NCI-H345 (cell line): Measurements from ENCODE around the gene EEF1G.
"Not testable (repeated sequence)": the region's sequence is repeated elsewhere in the genome, so short reads cannot be mapped to it uniquely, and the experiment has no call there.

ENCODE experiments used
- DNase-seq: peaks from one replicate; lab custom pipeline; 2025; lab: John Stamatoyannopoulos, UW

Gene EEF1G

DNA sequence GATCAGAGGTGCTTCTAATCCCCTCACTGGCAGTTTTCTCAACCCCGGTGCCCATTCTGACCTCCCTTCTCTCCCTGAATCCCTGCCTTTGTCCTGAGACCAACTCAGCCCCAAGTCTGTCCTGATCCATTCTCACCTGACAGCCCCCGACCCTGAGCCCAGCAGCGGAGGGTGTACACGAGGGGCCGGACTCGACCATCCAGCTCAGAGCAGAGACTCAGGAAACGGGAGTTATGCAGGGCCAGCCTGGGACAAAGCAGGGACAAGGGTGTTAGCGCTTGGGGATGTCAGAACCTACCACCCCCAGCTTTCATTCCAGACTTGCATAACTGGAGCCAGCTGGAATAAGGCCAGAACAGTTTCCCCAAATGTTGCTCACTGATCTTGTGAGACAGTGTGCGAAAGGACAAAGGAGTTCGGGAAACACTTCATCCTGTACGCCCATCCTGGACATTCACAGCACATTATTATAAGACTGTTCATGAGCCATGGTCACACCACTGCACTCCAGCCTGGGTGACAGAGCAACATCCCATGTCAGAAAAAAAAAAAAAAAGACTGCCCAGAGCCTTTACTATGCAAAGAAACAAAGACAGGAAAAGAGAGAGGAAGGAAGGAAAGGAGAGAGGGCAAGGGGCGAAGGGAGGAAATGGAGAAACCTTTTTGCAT is 3.5 kb upstream of the EEF1G start:
- DNase-seq: no peak

DNA sequence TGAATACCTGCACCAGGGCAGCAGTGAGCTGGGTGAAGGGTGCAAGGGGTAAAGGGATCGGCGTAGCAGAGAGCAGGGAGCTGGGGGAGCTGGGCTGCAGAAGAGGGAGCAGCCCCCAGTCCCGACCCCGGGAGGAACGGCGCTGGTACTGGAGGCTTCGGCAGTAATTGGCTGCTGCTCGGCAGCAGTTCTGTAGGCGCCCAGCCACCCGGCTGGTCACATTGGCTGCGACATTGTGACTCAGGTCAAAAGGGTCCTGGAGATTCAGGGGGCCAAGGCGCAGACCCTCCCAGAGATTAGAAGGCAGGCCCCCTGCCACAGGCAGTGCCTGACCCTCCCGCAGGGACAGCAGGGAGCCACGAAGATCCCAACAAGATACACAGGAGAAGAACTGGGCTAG is 2.1 kb upstream of the EEF1G start:
- no peak for DNase-seq

DNA sequence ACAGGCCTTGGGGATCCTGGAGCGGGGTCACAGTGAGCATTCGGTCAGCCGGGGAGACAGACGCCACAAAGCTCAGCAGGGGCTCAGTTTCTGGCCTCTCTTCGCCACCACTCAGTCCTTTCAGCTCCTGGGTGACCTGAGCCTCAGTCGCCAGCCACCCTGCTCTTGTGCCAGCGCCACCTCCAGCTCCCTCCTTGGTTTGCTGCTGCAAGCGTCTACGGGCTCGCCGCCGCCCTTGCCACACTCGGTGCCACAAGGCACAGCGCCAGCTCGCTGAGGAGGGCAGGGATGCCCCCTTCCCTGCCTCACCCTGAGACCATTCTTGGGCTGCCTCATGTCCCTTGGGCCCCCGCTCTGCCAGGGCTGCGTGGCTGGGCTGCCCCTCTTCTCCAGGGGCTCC is 1.5 kb upstream of the EEF1G start:
- DNase-seq: no peak

DNA sequence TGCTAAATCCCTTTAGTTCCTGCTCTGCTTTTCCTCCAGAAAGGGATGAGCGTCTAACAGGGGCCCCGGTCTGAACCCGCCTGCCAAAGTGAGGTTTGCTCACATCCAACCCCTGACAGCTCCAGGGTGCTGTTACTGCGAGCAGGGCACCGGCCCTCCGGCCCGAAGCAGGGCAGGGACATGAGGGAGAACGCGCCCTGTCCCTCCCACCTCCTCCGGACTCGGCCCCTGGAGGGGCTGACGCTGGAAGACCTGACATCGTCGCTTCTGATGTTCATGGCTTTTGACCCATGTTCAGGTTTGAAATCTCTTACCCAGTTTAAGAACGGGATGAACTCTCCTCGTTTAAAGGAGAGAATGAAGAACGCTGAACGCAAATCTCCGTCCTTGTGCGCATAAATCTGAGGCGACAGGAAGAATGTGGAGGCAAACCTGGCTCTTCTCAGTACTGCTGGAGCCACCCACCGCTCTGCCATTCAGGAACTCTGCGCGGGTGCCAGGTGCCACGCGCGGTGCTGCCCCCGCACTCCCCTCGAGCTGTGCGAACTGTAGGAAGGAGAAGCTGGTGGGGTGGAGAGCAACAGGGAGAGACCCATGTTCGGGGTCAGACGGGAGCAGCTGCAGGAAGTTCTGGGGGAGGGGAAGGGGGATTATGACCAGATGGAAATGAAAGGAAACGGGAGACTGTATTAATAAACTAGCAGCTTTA is 826 bp upstream of the EEF1G start:
- DNase-seq: no peak

DNA sequence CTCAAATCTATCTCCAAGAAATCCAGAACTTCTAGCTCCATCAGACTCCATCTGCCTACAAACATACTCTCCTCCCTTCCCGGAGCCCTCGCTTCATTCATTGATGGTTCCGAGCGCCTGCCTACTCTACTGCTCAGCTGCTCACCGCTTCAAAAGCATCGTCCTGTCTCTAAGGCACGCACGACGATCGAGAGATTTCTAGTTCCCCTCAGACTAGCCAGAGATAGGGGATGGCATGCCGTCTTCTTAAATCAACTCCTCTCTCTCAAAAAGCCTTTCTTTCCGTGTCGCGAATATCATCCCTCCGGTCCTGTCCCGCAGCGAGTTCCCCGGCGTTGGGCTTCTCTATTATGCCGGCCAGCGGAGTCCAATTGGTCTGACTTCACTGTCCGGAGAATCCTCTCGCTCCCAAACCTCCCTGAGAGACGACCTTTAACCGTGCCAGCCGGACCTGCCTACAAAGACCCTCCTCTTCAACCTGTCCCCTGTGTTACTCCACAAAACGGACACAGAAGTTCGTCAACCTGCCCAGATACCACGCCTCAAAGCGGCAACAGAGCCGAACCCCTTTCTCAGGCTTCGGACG is 592 bp downstream of the EEF1G start:
- DNase-seq: peak; percentile 33

DNA sequence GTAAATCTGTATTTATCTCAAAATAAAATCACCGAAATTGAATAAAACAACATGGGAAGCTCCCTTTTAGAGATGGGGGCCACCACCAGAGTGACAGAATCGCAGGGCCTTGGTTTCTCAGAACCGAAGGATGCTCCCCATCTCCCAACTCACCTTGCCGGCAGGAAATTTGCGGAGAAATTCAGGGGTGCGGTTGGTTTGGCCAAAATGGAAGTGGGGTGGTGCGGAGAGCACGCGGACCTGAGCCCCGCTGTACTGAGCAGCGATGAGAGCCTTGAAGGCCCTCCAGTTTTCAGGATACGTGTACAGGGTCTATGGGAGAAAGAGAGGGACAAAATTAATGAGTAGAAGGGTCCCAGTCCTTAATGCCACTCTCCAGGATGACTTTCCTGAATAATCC is 1.3 kb downstream of the EEF1G start:
- DNase-seq: no peak

DNA sequence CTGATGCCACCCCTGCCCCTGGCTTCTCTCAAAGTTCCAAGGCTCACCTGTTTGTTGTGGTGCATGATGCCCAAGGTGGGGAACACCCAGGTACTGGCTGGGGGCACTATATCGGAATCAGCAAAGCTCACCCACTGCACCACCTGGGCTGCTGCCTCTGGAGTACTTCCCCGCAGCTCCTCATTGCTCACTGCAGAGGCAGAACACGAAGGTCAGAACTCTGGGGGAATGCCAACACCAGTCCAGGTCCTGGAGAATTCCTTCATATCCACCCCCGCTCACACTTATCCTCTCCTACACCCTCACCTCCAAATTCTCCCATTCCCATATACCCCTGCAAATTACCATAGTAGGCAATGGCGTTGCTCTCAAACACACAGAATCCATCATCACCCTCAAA is 2.2 kb downstream of the EEF1G start:
- DNase-seq: not testable (repeated sequence)

DNA sequence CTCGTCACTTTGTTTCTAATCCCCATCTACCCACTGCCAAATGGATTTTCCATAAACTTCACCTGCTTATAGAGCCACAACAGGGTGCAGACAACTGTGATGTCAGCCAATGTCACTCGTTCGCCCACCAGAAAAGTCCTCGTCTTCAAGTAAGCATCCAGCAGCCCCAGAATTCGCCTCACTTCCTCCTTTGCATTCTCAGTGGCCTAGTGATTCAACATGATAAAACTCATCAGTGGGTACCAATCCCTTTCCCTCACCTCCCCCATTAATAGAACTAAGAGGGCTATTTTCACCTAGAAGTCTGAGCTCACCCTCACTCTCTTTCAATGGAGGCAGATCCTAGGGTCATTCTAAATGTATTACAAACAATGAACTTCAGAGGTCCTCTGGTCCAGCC is 2.8 kb downstream of the EEF1G start:
- not testable (repeated sequence) for DNase-seq

DNA sequence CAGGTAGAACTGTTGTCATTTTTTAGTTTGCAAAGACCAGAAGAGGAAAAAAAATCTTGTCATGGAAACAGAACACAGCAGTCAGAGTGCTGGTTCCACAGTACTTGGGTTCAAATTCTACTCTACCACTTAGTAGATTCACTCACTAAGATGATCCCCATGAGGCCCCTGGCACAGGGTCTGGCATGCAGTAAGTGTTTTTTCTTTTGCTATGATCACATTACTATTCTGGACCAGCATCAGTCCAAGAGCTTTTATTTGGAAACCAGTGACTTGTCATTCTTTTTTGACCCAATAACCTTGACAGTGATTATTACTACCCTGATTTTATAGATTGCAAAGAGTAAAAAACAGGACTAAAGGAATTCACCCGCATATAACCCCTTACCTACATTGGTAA is 4.1 kb downstream of the EEF1G start:
- no peak for DNase-seq

DNA sequence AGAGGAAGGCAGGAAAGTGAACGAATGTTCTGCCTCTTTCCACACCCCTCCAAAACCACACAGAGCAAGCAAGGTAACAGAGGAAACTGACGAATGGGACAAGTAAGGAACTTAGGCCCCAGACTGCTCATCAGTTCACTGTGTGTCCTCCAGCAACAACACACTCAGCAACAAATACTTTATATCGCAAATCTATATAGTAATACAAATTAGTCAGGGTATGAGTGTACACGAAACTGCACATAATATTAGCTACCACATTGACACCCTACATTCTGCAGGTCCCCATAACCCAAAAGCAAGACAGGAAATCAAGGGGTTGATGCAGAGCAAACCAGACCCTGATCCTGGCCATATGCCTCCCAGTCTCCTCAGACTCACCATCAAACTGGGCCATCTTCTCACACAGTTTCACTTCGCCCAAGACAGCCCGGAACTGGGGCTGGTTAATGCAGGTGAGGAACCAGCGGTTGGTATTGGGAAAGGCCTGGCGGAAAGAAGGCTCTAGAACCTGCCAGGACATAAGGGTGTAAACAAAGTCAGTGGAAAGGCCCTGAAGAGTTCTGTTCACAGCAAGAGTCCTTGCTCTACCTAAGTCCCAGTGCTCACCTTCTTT is 6.6 kb downstream of the EEF1G start:
- no peak for DNase-seq

DNA sequence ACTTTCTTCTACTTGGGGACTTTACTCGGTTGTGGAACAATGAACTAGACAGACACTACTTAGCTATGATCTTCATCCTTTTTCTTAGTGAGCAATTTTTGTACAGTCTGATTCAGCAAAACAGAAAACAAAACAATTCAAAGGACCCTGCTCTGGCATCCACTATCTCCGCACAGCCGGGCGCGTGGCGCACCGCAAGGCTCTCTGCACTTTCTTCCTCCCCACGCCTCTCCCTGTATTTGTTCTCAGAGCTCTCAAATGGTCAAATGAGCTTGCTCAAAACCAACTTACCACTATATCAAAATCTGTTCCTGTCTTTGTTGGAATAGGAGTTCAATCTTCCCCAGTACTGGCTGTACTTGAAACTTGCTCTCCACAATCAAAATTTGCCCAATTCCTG is 7.4 kb downstream of the EEF1G start:
- DNase-seq: no peak

DNA sequence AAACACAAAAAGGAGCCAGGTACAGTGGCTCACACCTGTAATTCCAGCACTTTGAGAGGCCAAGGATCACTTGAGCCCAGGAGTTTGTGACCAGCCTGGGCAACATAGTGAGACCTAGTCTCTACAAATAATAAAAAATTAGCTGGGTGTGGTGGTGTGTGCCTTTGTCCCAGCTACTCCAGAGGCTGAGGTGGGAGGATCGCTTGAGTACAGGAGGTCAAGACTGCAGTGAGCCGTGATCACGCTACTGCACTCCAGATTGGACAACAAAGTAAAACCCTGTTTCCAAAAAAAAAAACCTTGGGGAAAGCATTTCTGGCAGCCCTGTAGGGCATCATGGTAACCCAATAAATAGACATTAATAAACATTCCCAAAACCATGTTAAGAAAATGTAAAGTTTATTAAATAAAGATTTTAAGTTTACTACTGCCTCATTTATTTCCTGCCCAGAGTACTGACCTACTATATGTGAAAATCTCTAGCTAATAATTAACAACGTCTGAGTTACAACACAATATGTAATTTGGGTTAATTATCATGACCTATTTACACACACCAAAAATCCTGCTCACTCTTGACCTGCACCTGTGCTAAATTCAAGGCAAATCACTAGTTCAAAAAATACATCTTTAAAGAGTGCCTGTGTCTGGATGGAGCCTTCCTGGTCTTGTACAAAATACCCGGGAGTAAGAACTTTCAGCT is 8.4 kb downstream of the EEF1G start:
- DNase-seq: no peak

DNA sequence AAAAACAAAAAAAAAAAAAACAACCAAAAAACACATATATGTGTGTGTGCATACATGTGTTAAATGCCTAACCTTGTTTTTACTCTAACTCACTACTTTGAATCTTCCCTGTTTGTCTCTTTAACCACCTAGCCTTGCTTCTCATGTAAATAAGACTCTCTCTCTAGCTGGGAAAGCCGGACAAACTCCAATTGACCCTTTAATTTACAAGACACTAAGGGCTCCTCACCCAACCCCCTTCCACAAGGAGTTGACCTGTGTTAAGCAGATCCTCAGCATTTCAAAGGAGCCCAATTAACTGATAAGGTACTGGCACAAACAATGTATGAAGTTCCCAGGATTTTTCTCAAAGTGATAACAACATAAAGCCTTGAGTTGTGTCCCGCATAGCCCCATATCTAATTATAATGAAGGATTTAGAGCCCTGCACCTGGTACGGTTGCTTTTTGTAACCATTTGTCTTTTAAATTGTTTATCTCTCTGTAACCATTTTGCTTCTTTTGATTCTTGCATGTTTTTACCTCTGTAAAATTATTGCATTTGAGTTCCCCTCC is 11.9 kb downstream of the EEF1G start:
- not testable (repeated sequence) for DNase-seq

DNA sequence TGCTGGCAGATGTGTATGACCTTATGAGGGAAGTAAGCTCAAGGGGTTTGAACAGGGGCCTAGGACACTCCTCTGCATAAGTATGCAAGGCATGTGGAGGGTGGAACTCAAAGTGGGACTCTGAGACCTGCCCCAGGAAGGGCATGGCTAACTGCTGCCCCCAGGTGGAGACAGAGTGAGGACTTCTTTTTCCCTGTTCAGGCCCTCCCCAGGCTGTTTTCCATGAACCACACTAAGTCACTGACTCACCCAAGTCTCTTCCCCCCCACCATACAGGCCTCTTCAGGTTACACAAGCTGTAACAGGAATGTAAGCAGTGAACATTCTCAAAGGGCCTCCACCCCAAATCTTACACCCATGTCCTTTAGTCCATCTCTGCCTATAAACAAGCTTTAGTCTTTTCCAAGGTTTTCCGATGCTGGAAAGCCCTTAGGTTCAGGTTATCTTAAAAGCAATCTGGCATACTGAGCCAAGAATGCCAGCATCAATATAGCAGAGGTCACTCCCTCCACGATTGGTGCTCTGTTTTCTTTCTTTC is 13.1 kb downstream of the EEF1G start:
- peak; percentile 21 for DNase-seq

DNA sequence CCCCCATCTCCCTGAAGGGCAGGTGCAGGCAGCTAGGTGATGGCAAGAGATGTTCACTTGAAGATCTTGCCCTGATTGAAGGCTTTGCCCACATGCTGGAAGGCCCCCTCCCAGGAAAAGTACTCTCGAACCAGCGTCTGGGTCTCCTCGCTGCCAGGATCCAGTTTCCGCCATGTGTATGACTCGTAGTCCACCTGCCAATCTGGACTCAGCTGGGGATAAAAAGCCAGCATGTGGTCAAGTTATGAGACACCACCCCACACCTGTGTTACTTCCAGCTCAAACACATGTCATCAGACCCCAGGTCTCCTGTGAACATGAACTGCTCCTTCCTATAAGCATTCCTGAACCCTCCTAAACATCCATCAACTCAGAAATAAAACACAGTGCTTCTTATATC is 14.1 kb downstream of the EEF1G start:
- not testable (repeated sequence) for DNase-seq

DNA sequence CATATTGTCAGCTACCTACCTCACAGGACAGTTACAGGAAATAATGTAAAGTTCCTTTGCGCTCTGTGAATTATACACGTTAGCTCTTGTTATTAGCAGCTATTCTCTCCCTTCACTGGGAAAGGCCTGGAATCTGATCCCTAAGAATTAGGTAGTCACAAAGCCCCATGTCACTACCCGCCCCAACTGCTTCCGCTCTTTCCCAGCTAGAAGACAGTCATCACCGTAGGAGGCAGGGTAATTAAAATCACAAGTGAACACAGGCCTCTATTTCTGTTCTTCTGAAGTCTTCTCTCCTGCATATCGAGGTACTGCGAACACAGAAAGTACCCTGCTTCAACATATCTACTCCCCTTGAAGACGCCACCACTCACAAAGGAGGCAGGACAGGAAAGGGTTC is 14.5 kb downstream of the EEF1G start:
- no peak for DNase-seq

DNA sequence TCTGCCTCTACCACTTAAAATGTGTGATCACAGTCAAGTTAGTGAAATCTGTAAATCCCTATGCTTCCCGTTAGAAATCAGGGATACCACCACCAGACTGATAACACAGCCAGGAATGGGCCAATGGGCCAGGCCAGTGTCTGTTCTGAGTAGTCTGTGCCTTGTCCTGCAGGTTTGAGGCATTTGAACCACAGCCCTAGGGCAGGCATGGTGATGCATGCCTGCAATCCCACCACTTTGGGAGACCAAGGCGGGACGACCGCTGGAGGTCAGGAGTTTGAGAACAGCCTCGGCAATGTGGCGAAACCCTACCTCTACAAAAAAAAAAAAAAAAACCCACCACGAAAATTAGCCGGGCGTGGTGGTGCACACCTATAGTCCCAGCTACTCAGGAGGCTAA is 15.0 kb downstream of the EEF1G start:
- DNase-seq: no peak

DNA sequence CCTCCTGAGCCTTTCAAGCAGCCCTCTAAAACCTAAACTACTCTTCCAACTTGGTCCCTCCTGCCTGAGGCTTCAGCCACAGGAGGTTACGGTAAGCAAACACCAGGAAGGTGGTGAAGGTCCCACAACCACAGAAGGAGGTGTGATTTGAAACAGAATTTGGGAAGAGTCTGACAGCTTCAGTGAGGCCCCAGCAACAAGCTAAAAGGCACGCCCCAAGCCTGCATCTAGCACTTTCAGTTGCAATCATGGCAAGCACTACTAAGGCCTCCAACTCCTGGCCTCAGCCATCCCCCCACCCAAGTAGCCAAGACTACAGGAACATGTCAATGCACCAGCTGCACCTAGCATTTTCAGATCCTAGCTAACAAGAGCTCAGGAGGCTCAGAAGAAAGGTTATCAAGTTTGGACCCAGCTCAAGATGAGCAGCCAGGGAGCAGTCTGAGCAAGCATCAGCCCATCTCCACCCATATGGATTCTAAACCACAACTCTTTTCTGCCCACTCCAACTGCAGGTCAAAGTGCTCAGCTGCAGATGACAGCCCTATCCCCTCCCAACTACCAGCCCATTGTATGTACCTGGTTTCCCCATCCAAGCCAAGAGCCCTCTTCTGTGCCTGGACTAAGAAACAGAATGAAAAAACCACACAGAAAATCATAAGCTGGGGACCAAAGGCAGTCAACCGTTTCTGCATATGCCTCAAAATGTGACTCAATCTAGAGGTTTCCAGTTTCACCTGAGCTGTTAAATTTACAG is 16.6 kb downstream of the EEF1G start:
- DNase-seq: no peak

DNA sequence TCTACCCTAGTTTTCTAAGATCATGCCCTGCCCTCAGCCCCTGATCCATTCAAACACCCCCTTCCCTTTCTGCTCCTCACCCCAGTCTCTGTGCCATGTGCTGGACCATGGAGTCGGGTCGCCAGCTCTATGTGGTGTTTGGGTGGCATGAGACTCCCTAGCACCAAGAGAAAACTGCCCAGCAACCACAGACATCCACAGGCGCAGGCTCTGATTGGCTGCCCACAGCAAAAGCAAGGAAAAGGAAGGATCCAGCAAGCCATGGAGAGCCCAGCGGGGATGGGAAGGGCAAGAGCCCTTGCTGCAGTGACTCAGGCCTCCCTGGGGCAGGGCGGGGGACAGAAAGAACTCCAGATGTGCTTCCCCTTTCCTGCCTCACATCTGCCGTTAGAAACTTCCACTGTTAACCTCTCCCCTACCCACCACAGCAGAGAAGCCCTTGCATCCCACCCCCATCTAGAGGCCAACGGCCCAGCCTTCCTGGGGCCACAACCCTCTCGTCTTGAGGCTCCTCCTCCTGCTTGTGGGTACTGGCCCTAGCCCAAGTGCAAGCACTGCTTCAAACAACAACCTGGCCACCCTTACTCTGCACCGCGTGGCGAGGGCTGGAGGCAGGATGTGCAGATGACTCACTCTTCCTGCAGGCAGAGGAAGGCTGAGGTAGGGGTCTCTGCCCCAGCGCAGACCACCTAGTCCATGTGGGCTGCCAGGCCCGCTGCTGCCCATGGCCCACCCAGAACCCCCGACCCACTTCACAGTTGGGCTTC is 17.4 kb downstream of the EEF1G start:
- DNase-seq: no peak

DNA sequence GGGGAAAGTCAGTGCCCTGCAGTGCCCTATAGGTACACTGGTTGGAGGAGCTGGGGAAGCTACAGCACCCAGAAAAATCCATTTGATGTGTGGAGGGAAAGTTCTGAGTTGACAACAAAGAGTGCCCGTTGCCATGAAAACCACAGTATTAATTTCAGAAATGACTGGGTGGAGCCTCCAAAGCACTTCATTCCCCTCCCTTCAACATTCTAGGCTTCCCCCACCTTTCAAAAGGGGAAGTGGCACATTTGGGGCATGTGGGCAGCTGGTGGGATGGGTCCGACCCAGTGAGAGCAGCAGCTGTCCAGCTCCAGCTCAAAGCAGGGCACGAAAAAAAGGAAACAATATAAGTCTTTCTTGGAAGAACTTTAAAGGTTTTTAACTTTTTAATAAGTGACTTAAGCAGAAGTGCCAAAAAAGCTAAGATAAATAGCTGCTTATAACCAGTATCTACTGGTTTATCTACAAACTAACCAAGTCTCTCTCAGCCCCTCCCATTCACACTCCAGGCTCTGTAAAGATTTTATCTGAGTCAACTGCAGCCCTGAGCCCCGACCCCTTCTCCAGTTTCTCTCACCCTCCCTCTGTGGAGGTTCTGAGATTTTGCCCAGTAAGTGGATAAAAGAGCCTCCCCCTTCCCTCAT is 18.1 kb downstream of the EEF1G start:
- no peak for DNase-seq
